HCT116 (cell line): ENCODE measurements around the gene GAL. TPM values are rescaled to one million over a fixed set of nuclear protein-coding genes. Genes with fewer than 3 reads are reported as not detected.

Experiments
- ATAC-seq: fragments of 200-7000 bp; cut with Tn5 transposase; 2 replicates; pipeline ENCODE4 v1.9.1; 2020; ENCODE audit warnings: mild to moderate bottlenecking, moderate library complexity
- BruUV-seq: library from RNA; stranded (reverse); fragments of 400-500 nt; replicated peaks from 2 replicates; lab custom pipeline; 2021; lab: Mats Ljungman, UMichigan
- CTCF ChIA-PET: fragments of 300-600 bp; sonication (Branson Sonifier 250); formaldehyde crosslinking; loops from one replicate; lab custom pipeline; 2021; ENCODE audit warnings: antibody characterized with exemption; lab: Charles Lee
- POLR2A ChIA-PET: fragments of 300-600, 350-600 bp; sonication (Branson Sonifier 250); formaldehyde crosslinking; loops from one replicate; lab custom pipeline; 2021; ENCODE audit warnings: antibody characterized with exemption; lab: Charles Lee
- RAD21 ChIA-PET, 2 experiments: fragments of 300-600 bp; sonication (Branson Sonifier 250); formaldehyde crosslinking; loops; one replicate each; lab custom pipeline; 2023; ENCODE audit warnings: low total read pairs in 2 of 2; ENCODE audit not compliant: uncharacterized antibody in 2 of 2, unreplicated experiment in 2 of 2, low non-redundant PET in 1 of 2; lab: Charles Lee
- DNase-seq: peaks from one replicate; pipeline ENCODE4 v3.0.0-alpha.2; 2010; ENCODE audit warnings: low read depth, low spot score
- H2AFZ ChIP-seq: fragments of 200-600 bp; shearing (Covaris generic), sonication (generic); 2 replicates; pipeline ENCODE4 v1.6.1; 2017; ENCODE audit warnings: low read depth, mixed run types, mixed read lengths, antibody characterized with exemption, low read length; ENCODE audit not compliant: poor library complexity, severe bottlenecking
- H3K27ac ChIP-seq: 2 replicates; pipeline ENCODE4 v1.5.1; 2012; ENCODE audit warnings: low read depth, low read length
- H3K27me3 ChIP-seq: fragments of 200-600 bp; sonication (generic); 2 replicates; pipeline ENCODE4 v1.6.1; 2016; ENCODE audit warnings: mixed run types, low read length, mixed read lengths; ENCODE audit not compliant: insufficient read depth
- H3K36me3 ChIP-seq, 2 experiments: fragments of 200-500 bp in 1 of 2; fragments of 200-600 bp in 1 of 2; sonication (Bioruptor generic) in 1 of 2; sonication (generic) in 1 of 2; 2 replicates each; pipeline versions ENCODE4 v1.5.1 to v1.6.1; 2014 to 2016; ENCODE audit warnings: low read length in 2 of 2, inconsistent platforms in 1 of 2, mixed read lengths in 1 of 2, mixed run types in 1 of 2; ENCODE audit not compliant: insufficient read depth in 2 of 2, control insufficient read depth in 1 of 2
- H3K4me1 ChIP-seq, 2 experiments: fragments of 200-600 bp in 1 of 2; sonication (generic) in 1 of 2; 2 replicates each; pipeline versions ENCODE4 v1.5.1 to v1.6.1; 2012 to 2017; ENCODE audit warnings: low read length in 2 of 2, inconsistent platforms in 1 of 2, mild to moderate bottlenecking in 1 of 2, mixed read lengths in 1 of 2, mixed run types in 1 of 2, moderate library complexity in 1 of 2; ENCODE audit not compliant: insufficient read depth in 2 of 2, control insufficient read depth in 1 of 2
- H3K4me2 ChIP-seq: fragments of 200-600 bp; sonication (generic); 2 replicates; pipeline ENCODE4 v1.6.1; 2017; ENCODE audit warnings: mixed run types, low read length, mixed read lengths
- H3K4me3 ChIP-seq, 2 experiments: fragments of 200-600 bp in 1 of 2; sonication (generic) in 1 of 2; replicated peaks in 1 of 2; 2 replicates each; pipeline ENCODE4 v1.5.1; 2011 to 2016; ENCODE audit warnings: low read length in 2 of 2, control low read depth in 1 of 2, low read depth in 1 of 2, mild to moderate bottlenecking in 1 of 2, mixed read lengths in 1 of 2, mixed run types in 1 of 2
- H3K79me2 ChIP-seq: fragments of 200-600 bp; sonication (generic); 2 replicates; pipeline ENCODE4 v1.6.1; 2017; ENCODE audit warnings: mild to moderate bottlenecking, mixed run types, low read length, moderate library complexity, mixed read lengths; ENCODE audit not compliant: insufficient read depth
- H3K9ac ChIP-seq: fragments of 200-600 bp; sonication (generic); 2 replicates; pipeline ENCODE4 v1.6.1; 2016; ENCODE audit warnings: low read length, mixed read lengths
- H3K9me2 ChIP-seq: fragments of 200-600 bp; sonication (generic), shearing (Covaris generic); 2 replicates; pipeline ENCODE4 v1.6.1; 2017; ENCODE audit warnings: mixed run types, mild to moderate bottlenecking, moderate library complexity; ENCODE audit not compliant: insufficient read depth
- H3K9me3 ChIP-seq, 2 experiments: fragments of 200-500 bp in 1 of 2; fragments of 200-600 bp in 1 of 2; sonication (Bioruptor generic) in 1 of 2; sonication (generic) in 1 of 2; 2 replicates each; pipeline ENCODE4 v1.6.1; 2014 to 2017; ENCODE audit warnings: low read length in 2 of 2, mixed read lengths in 2 of 2, inconsistent platforms in 1 of 2, low read depth in 1 of 2, mild to moderate bottlenecking in 1 of 2, mixed run types in 1 of 2, moderate library complexity in 1 of 2; ENCODE audit not compliant: control insufficient read depth in 1 of 2, insufficient read depth in 1 of 2
- H4K20me1 ChIP-seq: fragments of 200-600 bp; sonication (generic), shearing (Covaris generic); 2 replicates; pipeline ENCODE4 v1.6.1; 2017; ENCODE audit warnings: mixed run types, mild to moderate bottlenecking, moderate library complexity; ENCODE audit not compliant: insufficient read depth
- CBX3 ChIP-seq: IDR thresholded peaks from 2 replicates; pipeline ENCODE4 v1.6.1; 2012; ENCODE audit warnings: low read depth
- CEBPB ChIP-seq: IDR thresholded peaks from 2 replicates; pipeline ENCODE4 v1.6.1; 2012; ENCODE audit warnings: low read depth
- EGR1 ChIP-seq: IDR thresholded peaks from 2 replicates; pipeline ENCODE4 v1.6.1; 2012; ENCODE audit warnings: low read depth
- EZH2 ChIP-seq: fragments of 200-600 bp; sonication (generic); IDR thresholded peaks from 2 replicates; pipeline ENCODE4 v1.6.1; 2017; ENCODE audit warnings: antibody characterized with exemption, mixed run types
- EZH2phosphoT487 ChIP-seq: fragments of 200-600 bp; IDR thresholded peaks from 2 replicates; pipeline ENCODE4 v1.6.1; 2018; ENCODE audit warnings: antibody characterized with exemption, borderline replicate concordance
- JUND ChIP-seq: IDR thresholded peaks from 2 replicates; pipeline ENCODE4 v1.6.1; 2012
- POLR2A ChIP-seq: IDR thresholded peaks from 2 replicates; pipeline ENCODE4 v1.7.0; 2011; ENCODE audit warnings: borderline replicate concordance; ENCODE audit not compliant: insufficient read depth, insufficient read length; ENCODE audit errors: extremely low read depth
- POLR2AphosphoS5 ChIP-seq: IDR thresholded peaks from 2 replicates; pipeline ENCODE4 v1.6.1; 2011; ENCODE audit warnings: mild to moderate bottlenecking, low read depth, low read length, moderate library complexity
- RAD21 ChIP-seq: IDR thresholded peaks from 2 replicates; pipeline ENCODE4 v1.6.1; 2012; ENCODE audit warnings: low read depth, mild to moderate bottlenecking
- SIN3A ChIP-seq: IDR thresholded peaks from 2 replicates; pipeline ENCODE4 v1.6.1; 2012; ENCODE audit warnings: low read depth
- SP1 ChIP-seq: IDR thresholded peaks from 2 replicates; pipeline ENCODE4 v1.6.1; 2012; ENCODE audit warnings: low read depth
- SRF ChIP-seq: IDR thresholded peaks from 2 replicates; pipeline ENCODE4 v1.6.1; 2012; ENCODE audit warnings: low read depth
- TCF7L2 ChIP-seq: IDR thresholded peaks from 2 replicates; pipeline ENCODE4 v1.7.0; 2011; ENCODE audit warnings: borderline replicate concordance, inconsistent platforms; ENCODE audit not compliant: insufficient read depth, insufficient read length; ENCODE audit errors: extremely low read depth
- YY1 ChIP-seq: IDR thresholded peaks from 2 replicates; pipeline ENCODE4 v1.6.1; 2011; ENCODE audit warnings: low read length, low read depth, moderate library complexity, mild to moderate bottlenecking; ENCODE audit not compliant: insufficient replicate concordance; ENCODE audit errors: extremely low read depth
- ZFX ChIP-seq: fragments of 450-650 bp; IDR thresholded peaks from 2 replicates; pipeline ENCODE4 v1.6.1; 2017
- intact Hi-C: fragments of 100-400 bp; cut with micrococcal nuclease; formaldehyde crosslinking; loops from 2 replicates; pipeline ENCODE4 v1.10.0; 2022
- total RNA-seq: library from RNA; stranded (reverse); gene quantifications from one replicate; pipeline ENCODE4 v1.2.1, GENCODE V29; 2021; ENCODE audit not compliant: unreplicated experiment
- TF ChIP-seq, protein P1 (sequence below): IDR thresholded peaks from 2 replicates; pipeline ENCODE4 v1.6.1; 2011; ENCODE audit warnings: mild to moderate bottlenecking, low read length, moderate library complexity; ENCODE audit not compliant: insufficient replicate concordance; ENCODE audit errors: extremely low read depth
- TF ChIP-seq, protein P2 (sequence below): IDR thresholded peaks from 2 replicates; pipeline ENCODE4 v1.6.1; 2012
- TF ChIP-seq, protein P3 (sequence below): IDR thresholded peaks from 2 replicates; pipeline ENCODE4 v1.6.1; 2012
- TF ChIP-seq, protein P4 (sequence below), 3 experiments: fragments of 200-600 bp in 1 of 3; sonication (generic) in 1 of 3; IDR thresholded peaks in 2 of 3; conservative IDR thresholded peaks in 1 of 3; 2 replicates each; pipeline ENCODE4 v1.5.1; 2012 to 2017; ENCODE audit warnings: low read depth in 2 of 3, low read length in 2 of 3, antibody characterized with exemption in 1 of 3, borderline replicate concordance in 1 of 3, control low read depth in 1 of 3, mild to moderate bottlenecking in 1 of 3, mixed read lengths in 1 of 3, mixed run types in 1 of 3, moderate library complexity in 1 of 3; ENCODE audit not compliant: insufficient read depth in 1 of 3

GAL gene
- total RNA-seq, 1 experiment from 2014 or later, result 83.1 TPM

DNA sequence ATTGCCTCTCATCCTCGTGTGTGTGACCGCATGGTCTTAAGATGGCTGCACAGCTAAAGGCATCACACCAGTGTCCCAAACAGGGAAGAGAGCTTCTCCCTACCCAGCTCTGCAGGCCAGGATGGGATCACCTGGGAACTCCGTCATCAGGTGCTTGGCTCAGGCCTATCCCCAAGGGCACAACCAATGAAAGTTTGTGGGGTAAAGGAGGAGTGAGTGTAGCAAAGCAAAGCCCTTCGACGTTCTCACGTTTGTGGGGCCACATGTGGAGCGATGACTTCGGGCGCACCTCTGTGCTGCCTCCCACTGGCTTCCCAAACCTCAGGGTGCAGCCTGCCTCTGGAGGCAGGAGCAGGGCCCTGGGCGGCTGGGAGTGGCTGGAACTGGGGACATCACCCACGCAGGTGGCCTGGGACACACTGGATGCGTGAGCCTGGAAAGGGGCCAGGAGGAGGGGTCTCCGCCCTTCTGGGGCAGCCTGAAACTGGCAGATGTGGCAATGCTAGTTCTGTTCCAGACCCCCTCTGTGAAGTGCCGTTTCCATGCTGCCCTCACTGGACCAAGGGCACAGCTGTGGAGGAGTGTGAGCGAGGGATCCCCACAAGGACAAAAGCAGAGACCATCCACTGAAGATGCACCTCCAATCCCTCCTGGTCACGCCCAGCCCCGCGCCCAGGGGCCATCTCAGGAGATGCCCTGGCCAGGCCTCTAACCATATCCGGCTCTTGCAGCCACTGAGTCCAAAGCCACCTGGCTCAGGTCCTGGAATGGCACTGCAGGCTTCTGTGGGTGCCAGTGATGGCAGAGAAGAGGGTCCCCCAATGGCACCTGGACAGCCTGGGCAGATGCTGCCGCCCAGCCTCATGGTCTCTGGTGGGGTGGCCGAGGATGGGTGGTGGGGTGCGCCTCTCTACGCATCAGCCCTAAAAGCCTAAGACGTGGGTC is 30.6 kb upstream of the GAL start:
- H3K9ac ChIP-seq, result no peak overlapping the region
- no peaks in the 10 kb centered on the region for H3K9me3 ChIP-seq
- no peaks in the 10 kb centered on the region for H4K20me1 ChIP-seq
- CTCF ChIA-PET, result no interaction called here
- no peaks in the 10 kb centered on the region for H3K27me3 ChIP-seq
- H3K4me1 ChIP-seq, result no peaks in the 10 kb centered on the region
- intact Hi-C loops, result no loop called here
- POLR2A ChIA-PET, result no interaction called here
- no peaks in the 10 kb centered on the region for H3K36me3 ChIP-seq
- no peak overlapping the region for H3K4me2 ChIP-seq
- H3K79me2 ChIP-seq, result no peaks in the 10 kb centered on the region
- H3K9me2 ChIP-seq, result no peaks in the 10 kb centered on the region
- TF ChIP-seq CEBPB, result no peak
- no peak for TF ChIP-seq POLR2AphosphoS5
- TF ChIP-seq SIN3A, result no peak
- TF ChIP-seq POLR2A, result no peak
- TF ChIP-seq RAD21, result no peak
- TF ChIP-seq EGR1, result no peak
- TF ChIP-seq ZFX, result no peak
- no peak for TF ChIP-seq TCF7L2
- TF ChIP-seq, protein P1, sequence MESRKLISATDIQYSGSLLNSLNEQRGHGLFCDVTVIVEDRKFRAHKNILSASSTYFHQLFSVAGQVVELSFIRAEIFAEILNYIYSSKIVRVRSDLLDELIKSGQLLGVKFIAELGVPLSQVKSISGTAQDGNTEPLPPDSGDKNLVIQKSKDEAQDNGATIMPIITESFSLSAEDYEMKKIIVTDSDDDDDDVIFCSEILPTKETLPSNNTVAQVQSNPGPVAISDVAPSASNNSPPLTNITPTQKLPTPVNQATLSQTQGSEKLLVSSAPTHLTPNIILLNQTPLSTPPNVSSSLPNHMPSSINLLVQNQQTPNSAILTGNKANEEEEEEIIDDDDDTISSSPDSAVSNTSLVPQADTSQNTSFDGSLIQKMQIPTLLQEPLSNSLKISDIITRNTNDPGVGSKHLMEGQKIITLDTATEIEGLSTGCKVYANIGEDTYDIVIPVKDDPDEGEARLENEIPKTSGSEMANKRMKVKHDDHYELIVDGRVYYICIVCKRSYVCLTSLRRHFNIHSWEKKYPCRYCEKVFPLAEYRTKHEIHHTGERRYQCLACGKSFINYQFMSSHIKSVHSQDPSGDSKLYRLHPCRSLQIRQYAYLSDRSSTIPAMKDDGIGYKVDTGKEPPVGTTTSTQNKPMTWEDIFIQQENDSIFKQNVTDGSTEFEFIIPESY, result no peak
- no peak for TF ChIP-seq EZH2
- no peak for TF ChIP-seq JUND
- TF ChIP-seq SRF, result no peak
- TF ChIP-seq, protein P2, sequence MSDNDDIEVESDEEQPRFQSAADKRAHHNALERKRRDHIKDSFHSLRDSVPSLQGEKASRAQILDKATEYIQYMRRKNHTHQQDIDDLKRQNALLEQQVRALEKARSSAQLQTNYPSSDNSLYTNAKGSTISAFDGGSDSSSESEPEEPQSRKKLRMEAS, result no peak
- no peak for TF ChIP-seq YY1
- TF ChIP-seq, protein P3, sequence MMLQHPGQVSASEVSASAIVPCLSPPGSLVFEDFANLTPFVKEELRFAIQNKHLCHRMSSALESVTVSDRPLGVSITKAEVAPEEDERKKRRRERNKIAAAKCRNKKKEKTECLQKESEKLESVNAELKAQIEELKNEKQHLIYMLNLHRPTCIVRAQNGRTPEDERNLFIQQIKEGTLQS, result no peak
- TF ChIP-seq, protein P4, sequence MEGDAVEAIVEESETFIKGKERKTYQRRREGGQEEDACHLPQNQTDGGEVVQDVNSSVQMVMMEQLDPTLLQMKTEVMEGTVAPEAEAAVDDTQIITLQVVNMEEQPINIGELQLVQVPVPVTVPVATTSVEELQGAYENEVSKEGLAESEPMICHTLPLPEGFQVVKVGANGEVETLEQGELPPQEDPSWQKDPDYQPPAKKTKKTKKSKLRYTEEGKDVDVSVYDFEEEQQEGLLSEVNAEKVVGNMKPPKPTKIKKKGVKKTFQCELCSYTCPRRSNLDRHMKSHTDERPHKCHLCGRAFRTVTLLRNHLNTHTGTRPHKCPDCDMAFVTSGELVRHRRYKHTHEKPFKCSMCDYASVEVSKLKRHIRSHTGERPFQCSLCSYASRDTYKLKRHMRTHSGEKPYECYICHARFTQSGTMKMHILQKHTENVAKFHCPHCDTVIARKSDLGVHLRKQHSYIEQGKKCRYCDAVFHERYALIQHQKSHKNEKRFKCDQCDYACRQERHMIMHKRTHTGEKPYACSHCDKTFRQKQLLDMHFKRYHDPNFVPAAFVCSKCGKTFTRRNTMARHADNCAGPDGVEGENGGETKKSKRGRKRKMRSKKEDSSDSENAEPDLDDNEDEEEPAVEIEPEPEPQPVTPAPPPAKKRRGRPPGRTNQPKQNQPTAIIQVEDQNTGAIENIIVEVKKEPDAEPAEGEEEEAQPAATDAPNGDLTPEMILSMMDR (IDR thresholded peaks at IDR 0.05 in 2 of 3, conservative IDR thresholded peaks at IDR 0.05 in 1 of 3; ENCODE audit: borderline replicate concordance in 1 of 3, insufficient read depth in 1 of 3, low read depth in 2 of 3, low read length in 2 of 3), result no peak
- no peak for TF ChIP-seq CBX3
- TF ChIP-seq SP1, result no peak
- TF ChIP-seq EZH2phosphoT487, result no peak
- H3K4me3 ChIP-seq, result no peak overlapping the region
- RAD21 ChIA-PET, result no interaction called here
- ATAC-seq (no peak), DNase-seq (no peak)
- H3K27ac ChIP-seq, result no peak overlapping the region
- no TSS peak for BruUV-seq
- H2AFZ ChIP-seq, result no peak overlapping the region
